Measurements from ENCODE around the gene HSPA5. TPM values are rescaled to one million over a fixed set of nuclear protein-coding genes. Genes with fewer than 3 reads are reported as not detected.
A peak's percentile ranks its signal among the peaks of the same experiment; 100 is the strongest.

Gene HSPA5
- total RNA-seq, 1 experiment from 2014 or later = 288 TPM

DNA sequence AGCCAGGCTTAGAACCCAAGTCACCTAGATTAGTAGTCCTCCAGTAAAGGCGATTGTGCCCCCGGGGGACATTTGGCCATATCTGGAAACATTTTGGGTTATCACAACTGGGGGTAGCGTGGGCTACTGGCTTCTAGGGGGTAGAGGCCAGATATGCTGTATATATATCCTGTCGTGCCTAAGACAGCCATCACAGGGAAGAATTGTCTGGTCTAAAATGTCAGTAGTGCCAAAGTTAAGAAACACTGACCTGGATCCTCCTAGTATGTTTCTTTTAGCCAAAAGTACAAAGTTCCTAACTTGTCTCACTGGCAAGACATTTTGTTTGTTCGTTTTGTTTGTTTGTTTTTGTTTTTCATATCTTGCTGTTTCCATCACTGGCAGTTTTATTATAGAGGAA lies 27.0 kb downstream of the HSPA5 start:
- Histone ChIP-seq H3K9me3 (no peaks in the 10 kb centered on the region), H3K36me3 (ENCODE audit: control insufficient read depth, insufficient read depth, low read length) (no peaks in the 10 kb centered on the region), H3K27me3 (replicated peaks; ENCODE audit: control insufficient read depth, insufficient read depth, low read length) (no peaks in the 10 kb centered on the region), H3K4me1 (no peaks in the 10 kb centered on the region), H3K4me3 (ENCODE audit: low read depth, low read length) (no peak overlapping the region)
- Mint-ChIP-seq H3K27ac (ENCODE audit: unreplicated experiment) (no peak overlapping the region), H3K36me3 (ENCODE audit: insufficient read depth, unreplicated experiment) (peaks cover 27% of the 10 kb centered on the region), H3K27me3 (ENCODE audit: insufficient read depth, unreplicated experiment) (no peaks in the 10 kb centered on the region), H3K4me1 (ENCODE audit: low read depth, unreplicated experiment) (no peaks in the 10 kb centered on the region), H3K4me3 (ENCODE audit: unreplicated experiment) (no peak overlapping the region), H3K9me3 (ENCODE audit: unreplicated experiment) (no peaks in the 10 kb centered on the region)
- intact Hi-C loops (cut with micrococcal nuclease; ENCODE audit: unreplicated experiment) = no loop called here
- POLR2A ChIA-PET = interaction anchor here (0.6 kb wide), 1 partner anchor 153 kb away, joined by 3 read pairs; no protein-coding TSS in a partner anchor
- no peak for DNase-seq
- CTCF ChIA-PET = no interaction called here
- BruUV-seq (replicated peaks) = no TSS peak
- TF ChIP-seq, protein P1, sequence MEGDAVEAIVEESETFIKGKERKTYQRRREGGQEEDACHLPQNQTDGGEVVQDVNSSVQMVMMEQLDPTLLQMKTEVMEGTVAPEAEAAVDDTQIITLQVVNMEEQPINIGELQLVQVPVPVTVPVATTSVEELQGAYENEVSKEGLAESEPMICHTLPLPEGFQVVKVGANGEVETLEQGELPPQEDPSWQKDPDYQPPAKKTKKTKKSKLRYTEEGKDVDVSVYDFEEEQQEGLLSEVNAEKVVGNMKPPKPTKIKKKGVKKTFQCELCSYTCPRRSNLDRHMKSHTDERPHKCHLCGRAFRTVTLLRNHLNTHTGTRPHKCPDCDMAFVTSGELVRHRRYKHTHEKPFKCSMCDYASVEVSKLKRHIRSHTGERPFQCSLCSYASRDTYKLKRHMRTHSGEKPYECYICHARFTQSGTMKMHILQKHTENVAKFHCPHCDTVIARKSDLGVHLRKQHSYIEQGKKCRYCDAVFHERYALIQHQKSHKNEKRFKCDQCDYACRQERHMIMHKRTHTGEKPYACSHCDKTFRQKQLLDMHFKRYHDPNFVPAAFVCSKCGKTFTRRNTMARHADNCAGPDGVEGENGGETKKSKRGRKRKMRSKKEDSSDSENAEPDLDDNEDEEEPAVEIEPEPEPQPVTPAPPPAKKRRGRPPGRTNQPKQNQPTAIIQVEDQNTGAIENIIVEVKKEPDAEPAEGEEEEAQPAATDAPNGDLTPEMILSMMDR (IDR thresholded peaks at IDR 0.05; ENCODE audit: insufficient read depth in 1 of 2, low read depth in 1 of 2, low read length in 1 of 2, severe bottlenecking in 1 of 2, unreplicated experiment in 1 of 2) = no peak

DNA sequence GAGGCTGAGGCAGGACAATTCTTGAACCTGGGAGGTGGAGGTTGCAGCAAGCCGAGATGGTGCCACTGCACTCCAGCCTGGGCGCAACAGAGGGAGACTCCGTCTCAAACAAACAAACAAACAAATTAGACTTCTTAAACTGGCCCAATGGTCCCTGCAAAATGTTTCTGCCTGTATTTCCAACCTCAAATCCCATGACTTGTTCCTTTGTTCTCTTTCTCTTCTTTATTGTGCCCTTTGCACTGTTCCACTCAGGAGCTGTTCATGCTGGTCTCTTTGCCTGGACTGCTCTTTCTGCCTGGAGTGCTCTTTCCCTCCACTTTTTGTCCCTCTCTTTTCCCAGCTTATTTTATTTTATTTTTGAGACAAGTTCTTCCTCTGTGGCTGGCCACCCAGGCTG lies 36.7 kb downstream of the HSPA5 start:
- Mint-ChIP-seq H3K36me3 (ENCODE audit: insufficient read depth, unreplicated experiment) (peaks cover 54% of the 10 kb centered on the region), H3K27me3 (ENCODE audit: insufficient read depth, unreplicated experiment) (no peaks in the 10 kb centered on the region), H3K9me3 (ENCODE audit: unreplicated experiment) (no peaks in the 10 kb centered on the region), H3K4me3 (ENCODE audit: unreplicated experiment) (no peak overlapping the region), H3K4me1 (ENCODE audit: low read depth, unreplicated experiment) (peaks cover 18% of the 10 kb centered on the region), H3K27ac (ENCODE audit: unreplicated experiment) (peak overlapping the region; percentile 20)
- no peak for DNase-seq
- Histone ChIP-seq H3K36me3 (ENCODE audit: control insufficient read depth, insufficient read depth, low read length) (no peaks in the 10 kb centered on the region), H3K9me3 (no peaks in the 10 kb centered on the region), H3K4me3 (ENCODE audit: low read depth, low read length) (no peak overlapping the region), H3K27me3 (replicated peaks; ENCODE audit: control insufficient read depth, insufficient read depth, low read length) (no peaks in the 10 kb centered on the region), H3K4me1 (peaks cover 11% of the 10 kb centered on the region)
- BruUV-seq (replicated peaks) = no TSS peak
- TF ChIP-seq, protein P1 (IDR thresholded peaks at IDR 0.05; ENCODE audit: insufficient read depth in 1 of 2, low read depth in 1 of 2, low read length in 1 of 2, severe bottlenecking in 1 of 2, unreplicated experiment in 1 of 2) = no peak
- intact Hi-C loops (cut with micrococcal nuclease; ENCODE audit: unreplicated experiment) = no loop called here
- POLR2A ChIA-PET = no interaction called here
- CTCF ChIA-PET = interaction anchor here (0.7 kb wide), 1 partner anchor 14 kb away, joined by 3 read pairs; no protein-coding TSS in a partner anchor

- Histone ChIP-seq H3K9me3 (no peaks in the 10 kb centered on the region), H3K36me3 (ENCODE audit: control insufficient read depth, insufficient read depth, low read length) (no peaks in the 10 kb centered on the region), H3K27me3 (replicated peaks; ENCODE audit: control insufficient read depth, insufficient read depth, low read length) (no peaks in the 10 kb centered on the region), H3K4me1 (peaks cover 13% of the 10 kb centered on the region), H3K4me3 (ENCODE audit: low read depth, low read length) (no peak overlapping the region)
- TF ChIP-seq, protein P1 (IDR thresholded peaks at IDR 0.05; ENCODE audit: insufficient read depth in 1 of 2, low read depth in 1 of 2, low read length in 1 of 2, severe bottlenecking in 1 of 2, unreplicated experiment in 1 of 2) = no peak
- ChIA-PET CTCF (no interaction called here), POLR2A (interaction anchor here (0.6 kb wide), 1 partner anchor 397 kb away, joined by 5 read pairs; no protein-coding TSS in a partner anchor)
- no peak overlapping the region for H3K4me3 Mint-ChIP-seq (ENCODE audit: unreplicated experiment)
- H3K27me3 Mint-ChIP-seq (ENCODE audit: insufficient read depth, unreplicated experiment) = no peaks in the 10 kb centered on the region
- DNase-seq = no peak
- H3K27ac Mint-ChIP-seq (ENCODE audit: unreplicated experiment) = no peak overlapping the region
- H3K4me1 Mint-ChIP-seq (ENCODE audit: low read depth, unreplicated experiment) = peaks cover 18% of the 10 kb centered on the region
- BruUV-seq (replicated peaks) = no TSS peak
- no peaks in the 10 kb centered on the region for H3K9me3 Mint-ChIP-seq (ENCODE audit: unreplicated experiment)
- peaks cover 39% of the 10 kb centered on the region for H3K36me3 Mint-ChIP-seq (ENCODE audit: insufficient read depth, unreplicated experiment)
- intact Hi-C loops (cut with micrococcal nuclease; ENCODE audit: unreplicated experiment) = no loop called here
Measured at GRCh38 chr9:125202846-125203618, 38.1 kb downstream of the HSPA5 start.

Data from Caco-2 (cell line).